H1 (cell line): Measurements from ENCODE around the gene CRYBG1. TPM values are rescaled to one million over a fixed set of nuclear protein-coding genes. Genes with fewer than 3 reads are reported as not detected.

Experiments used
- POLR2AphosphoS5 ChIP-seq: IDR thresholded peaks from 2 replicates; pipeline ENCODE4 v1.6.1; 2011; ENCODE audit warnings: low read depth, low read length
- SIRT6 ChIP-seq: IDR thresholded peaks from one replicate; pipeline ENCODE4 v1.7.1; 2012; ENCODE audit warnings: low read length, inconsistent platforms
- polyA plus RNA-seq, 7 experiments: library from polyadenylated mRNA; depleted of rRNA in 3 of 7; stranded (reverse) in 5 of 7; unstranded in 2 of 7; fragments of >200 nt in 5 of 7; fragments of 200-250 nt in 2 of 7; gene quantifications; 1 replicate in 5 of 7; 2 replicates in 1 of 7; 4 replicates in 1 of 7; pipeline versions ENCODE4 v1.2.1 to v1.2.3, GENCODE V29; 2011 to 2013; ENCODE audit warnings: missing spikeins in 2 of 7, mixed read lengths in 2 of 7
- total RNA-seq: library from RNA; stranded (reverse); fragmentation: NEBNext Ultra II Directional; extraction: Animal tissue kit (Norgen Biotek cat#: 25700); gene quantifications from 2 replicates; pipeline ENCODE4 v1.2.1, GENCODE V29; 2021

CRYBG1 gene
- total and polyA plus RNA-seq, 2 of the 8 experiments (the other 6 are each of a cell fraction or from before 2014, with no cell fraction given) = 2.2 to 11.6 TPM

DNA sequence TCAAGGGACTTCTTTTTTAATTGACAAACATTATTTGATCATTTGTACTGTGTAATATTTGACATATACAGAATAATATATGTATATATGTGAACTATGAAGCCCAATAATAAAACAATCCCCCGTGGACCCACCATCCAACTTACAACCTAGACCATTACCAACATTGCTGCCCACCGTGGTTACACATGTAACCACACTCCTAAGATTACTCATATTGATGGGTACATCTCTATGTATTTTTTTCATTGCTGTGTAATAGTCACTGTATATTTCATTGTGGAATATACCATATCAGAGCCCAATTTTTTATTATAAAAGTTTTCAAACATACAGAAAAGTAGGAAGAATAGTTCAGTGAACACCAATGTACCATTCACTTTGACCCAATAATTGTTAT lies 174.5 kb downstream of the CRYBG1 start (continued):
- TF ChIP-seq SIRT6 (no peak), POLR2AphosphoS5 (no peak)
